Upper lobe of left lung (tissue), 6 donors: ENCODE measurements around the gene CAMK2B. TPM values are rescaled to one million over a fixed set of nuclear protein-coding genes. Genes with fewer than 3 reads are reported as not detected.
A peak's percentile ranks its signal among the peaks of the same experiment; 100 is the strongest.

Experiments
- ATAC-seq, 2 donors: fragments of 200-7000 bp; cut with Tn5 transposase; one replicate each; pipeline ENCODE4 v1.9.1; 2022; ENCODE audit warnings: mild to moderate bottlenecking in 2 of 2, moderate library complexity in 2 of 2; ENCODE audit not compliant: low FRiP score in 2 of 2
- DNase-seq, 2 donors: peaks; one replicate each; pipeline ENCODE4 v3.0.0-alpha.2; 2019 to 2020
- H3K27ac ChIP-seq, 4 donors: fragments of 200-600 bp; sonication (generic); one replicate each; pipeline ENCODE4 v1.5.1; 2016 to 2019
- H3K27me3 ChIP-seq, 4 donors: fragments of 200-600 bp; sonication (generic); one replicate each; pipeline ENCODE4 v1.5.1; 2017 to 2019
- H3K36me3 ChIP-seq, 4 donors: fragments of 200-600 bp; sonication (generic); one replicate each; pipeline ENCODE4 v1.5.1; 2016 to 2019
- H3K4me1 ChIP-seq, 4 donors: fragments of 200-600 bp; sonication (generic); one replicate each; pipeline ENCODE4 v1.5.1; 2018 to 2019
- H3K4me3 ChIP-seq, 4 donors: fragments of 200-600 bp; sonication (generic); one replicate each; pipeline ENCODE4 v1.5.1; 2017 to 2019; ENCODE audit warnings: mild to moderate bottlenecking in 2 of 4, moderate library complexity in 1 of 4
- H3K9me3 ChIP-seq, 4 donors: fragments of 200-600 bp; sonication (generic); one replicate each; pipeline ENCODE4 v1.5.1; 2018 to 2019
- EP300 ChIP-seq, 4 donors: sonication (generic); formaldehyde crosslinking; IDR thresholded peaks; one replicate each; pipeline ENCODE4 v1.5.1; 2017; ENCODE audit warnings: antibody characterized with exemption in 4 of 4, control low read depth in 2 of 4
- POLR2A ChIP-seq, 4 donors: fragments of 450-650 bp; IDR thresholded peaks; one replicate each; pipeline ENCODE4 v1.5.1; 2016 to 2017; ENCODE audit warnings: antibody characterized with exemption in 4 of 4, mild to moderate bottlenecking in 2 of 4
- POLR2AphosphoS5 ChIP-seq, 2 donors: sonication (generic); formaldehyde crosslinking; IDR thresholded peaks; one replicate each; pipeline ENCODE4 v1.5.1; 2017; ENCODE audit warnings: antibody characterized with exemption in 2 of 2
- WGBS, 2 donors: methylation state at CpG; one replicate each; pipeline ENCODE4 v1.1.5; 2017 to 2018; 5-methylcytosine and 5-hydroxymethylcytosine counted together
- total RNA-seq, 6 donors: library from RNA; depleted of rRNA in 4 of 6; stranded (reverse); fragments of >200 nt in 4 of 6; gene quantifications; one replicate each; pipeline versions ENCODE4 v1.1.0 to v1.2.1, GENCODE V29; 2016 to 2021
- TF ChIP-seq, protein P1 (sequence below), 6 experiments: fragments of 450-650 bp in 4 of 6; fragments of 200-600 bp in 2 of 6; sonication (generic) in 2 of 6; IDR thresholded peaks; one replicate each; pipeline ENCODE4 v1.5.1; 2016 to 2019; ENCODE audit warnings: antibody characterized with exemption in 6 of 6
- donor health status: DM: no; HTN: no; CAD: no; lungs with moderate emphysema.
- donor health status: DM: no; HTN: yes; CAD: no; lungs with severe emphysema.

The CAMK2B gene
- total RNA-seq, 6 donors from 2014 or later = 0.09 to 1.8 (median 0.27) TPM; not detected in 3

DNA sequence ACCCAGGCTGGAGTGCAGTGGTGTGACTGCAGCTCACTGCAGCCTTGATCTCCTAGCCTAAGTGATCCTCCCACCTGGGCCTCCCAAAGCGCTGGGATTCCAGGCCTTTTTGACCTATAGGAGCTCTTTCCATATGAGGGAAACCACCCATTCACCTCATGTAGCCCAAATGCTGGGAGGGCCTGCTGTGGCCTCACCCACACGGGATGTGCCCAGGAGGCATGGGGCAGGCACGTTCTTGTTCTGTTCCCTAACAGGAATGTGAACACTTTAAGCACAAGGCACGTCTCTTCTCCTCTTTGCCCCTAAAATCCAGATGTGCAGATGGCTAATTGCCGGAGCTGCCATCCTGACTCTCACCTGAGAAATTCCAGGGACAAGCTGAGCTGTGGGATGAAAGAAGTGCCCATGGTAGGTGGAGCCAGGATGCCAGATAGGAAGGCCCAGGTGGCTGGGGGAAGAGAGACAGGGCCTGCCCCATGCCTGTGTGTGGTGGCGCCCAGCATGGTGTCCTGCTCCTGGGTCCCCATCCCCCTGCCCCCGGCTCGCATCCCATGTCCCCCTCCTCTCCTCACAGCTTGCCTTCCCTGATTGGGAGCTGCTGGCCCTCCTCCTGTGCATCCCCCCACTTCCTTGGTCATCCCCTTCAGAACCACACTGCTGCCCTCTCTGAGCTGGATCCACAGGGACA is 17.3 kb downstream of the CAMK2B start:
- DNase-seq = no peak
- Histone ChIP-seq H3K4me3 (no peak overlapping the region), H3K36me3 (no peaks in the 10 kb centered on the region), H3K27me3 (peaks cover 0 to 11% (median 6%) of the 10 kb centered on the region in 4 donors), H3K27ac (no peak overlapping the region), H3K9me3 (no peaks in the 10 kb centered on the region), H3K4me1 (peaks cover 6 to 10% (median 8%) of the 10 kb centered on the region in 4 donors)
- no peak for TF ChIP-seq POLR2AphosphoS5 (IDR thresholded peaks at IDR 0.05)
- TF ChIP-seq POLR2A (IDR thresholded peaks at IDR 0.05) = no peak
- TF ChIP-seq, protein P1, sequence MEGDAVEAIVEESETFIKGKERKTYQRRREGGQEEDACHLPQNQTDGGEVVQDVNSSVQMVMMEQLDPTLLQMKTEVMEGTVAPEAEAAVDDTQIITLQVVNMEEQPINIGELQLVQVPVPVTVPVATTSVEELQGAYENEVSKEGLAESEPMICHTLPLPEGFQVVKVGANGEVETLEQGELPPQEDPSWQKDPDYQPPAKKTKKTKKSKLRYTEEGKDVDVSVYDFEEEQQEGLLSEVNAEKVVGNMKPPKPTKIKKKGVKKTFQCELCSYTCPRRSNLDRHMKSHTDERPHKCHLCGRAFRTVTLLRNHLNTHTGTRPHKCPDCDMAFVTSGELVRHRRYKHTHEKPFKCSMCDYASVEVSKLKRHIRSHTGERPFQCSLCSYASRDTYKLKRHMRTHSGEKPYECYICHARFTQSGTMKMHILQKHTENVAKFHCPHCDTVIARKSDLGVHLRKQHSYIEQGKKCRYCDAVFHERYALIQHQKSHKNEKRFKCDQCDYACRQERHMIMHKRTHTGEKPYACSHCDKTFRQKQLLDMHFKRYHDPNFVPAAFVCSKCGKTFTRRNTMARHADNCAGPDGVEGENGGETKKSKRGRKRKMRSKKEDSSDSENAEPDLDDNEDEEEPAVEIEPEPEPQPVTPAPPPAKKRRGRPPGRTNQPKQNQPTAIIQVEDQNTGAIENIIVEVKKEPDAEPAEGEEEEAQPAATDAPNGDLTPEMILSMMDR (IDR thresholded peaks at IDR 0.05) = no peak
- no peak for TF ChIP-seq EP300 (IDR thresholded peaks at IDR 0.05)
- 80 to 94% methylated on average over 7 to 8 of the region's 8 CpGs for WGBS, 2 donors
- ATAC-seq = no peak

DNA sequence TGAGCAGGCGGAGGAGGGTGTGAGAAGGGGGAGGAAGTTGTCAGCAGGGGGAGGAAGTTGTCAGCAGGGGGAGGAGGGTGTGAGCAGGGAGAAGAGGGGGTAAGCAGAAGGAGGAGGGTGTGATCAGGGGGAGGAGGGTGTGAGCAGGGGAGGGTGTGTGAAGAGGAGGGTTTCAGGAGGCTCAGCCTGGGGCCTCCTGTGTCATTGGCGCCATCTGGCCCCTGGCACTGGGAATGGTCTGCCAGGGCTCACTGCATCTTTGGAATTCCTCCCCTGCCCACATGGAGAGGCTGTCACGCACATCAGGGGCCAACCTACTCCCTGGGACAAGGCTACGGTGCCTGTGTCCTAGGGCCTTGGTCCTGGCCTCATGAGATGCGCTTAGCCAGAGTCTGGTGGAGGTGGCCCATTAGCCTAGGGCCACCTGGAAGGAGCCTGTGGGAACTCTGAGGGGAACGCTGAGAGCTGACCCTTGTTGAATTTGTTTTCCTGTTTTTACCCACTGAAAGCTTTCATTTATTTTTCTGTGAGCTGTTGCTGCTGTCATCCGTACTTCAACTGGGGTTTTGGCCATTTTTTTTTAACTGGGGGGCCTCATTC is 18.0 kb downstream of the CAMK2B start:
- H3K4me3 ChIP-seq = no peak overlapping the region
- no peaks in the 10 kb centered on the region for H3K9me3 ChIP-seq
- H3K27me3 ChIP-seq = peaks cover 0 to 11% (median 6%) of the 10 kb centered on the region in 4 donors
- H3K4me1 ChIP-seq = peaks cover 6 to 10% (median 8%) of the 10 kb centered on the region in 4 donors
- TF ChIP-seq, protein P1 (IDR thresholded peaks at IDR 0.05) = no peak
- TF ChIP-seq POLR2AphosphoS5 (IDR thresholded peaks at IDR 0.05) = no peak
- 71 to 85% methylated on average over 6 to 7 of the region's 7 CpGs for WGBS, 2 donors
- H3K36me3 ChIP-seq = no peaks in the 10 kb centered on the region
- H3K27ac ChIP-seq = no peak overlapping the region
- ATAC-seq (no peak), DNase-seq (no peak)

DNA sequence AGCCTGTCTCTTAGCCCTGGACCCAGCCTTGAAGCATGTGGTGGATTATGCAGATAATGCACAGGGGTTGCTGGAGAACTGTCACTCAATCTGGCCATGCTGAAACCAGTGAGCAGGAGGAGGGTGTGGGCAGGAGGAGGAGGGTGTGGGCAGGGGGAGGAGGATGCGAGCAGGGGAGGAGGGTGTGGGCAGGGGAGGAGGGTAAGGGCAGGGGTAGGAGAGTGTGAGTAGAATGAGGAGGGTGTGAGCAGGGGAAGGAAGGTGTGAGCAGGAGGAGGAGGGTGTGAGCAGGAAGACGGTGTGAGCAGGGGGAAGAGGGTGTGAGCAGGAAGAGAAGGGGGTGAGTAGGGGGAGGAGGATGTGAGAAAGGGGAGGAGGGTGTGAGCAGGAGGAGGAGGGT is 18.8 kb downstream of the CAMK2B start:
- H3K27me3 ChIP-seq = peaks cover 0 to 11% (median 6%) of the 10 kb centered on the region in 4 donors
- no peak for DNase-seq
- WGBS, 2 donors = 45% methylated on average over 2 of the region's 2 CpGs
- no peak overlapping the region for H3K27ac ChIP-seq
- H3K36me3 ChIP-seq = no peaks in the 10 kb centered on the region
- ATAC-seq = peak in 1 of 2 donors; percentile 34
- H3K9me3 ChIP-seq = no peaks in the 10 kb centered on the region
- peaks cover 6 to 10% (median 8%) of the 10 kb centered on the region in 4 donors for H3K4me1 ChIP-seq
- H3K4me3 ChIP-seq = no peak overlapping the region
- TF ChIP-seq EP300 (IDR thresholded peaks at IDR 0.05) (no peak), POLR2AphosphoS5 (IDR thresholded peaks at IDR 0.05) (no peak), POLR2A (IDR thresholded peaks at IDR 0.05) (no peak)
- TF ChIP-seq, protein P1 (IDR thresholded peaks at IDR 0.05) = no peak

DNA sequence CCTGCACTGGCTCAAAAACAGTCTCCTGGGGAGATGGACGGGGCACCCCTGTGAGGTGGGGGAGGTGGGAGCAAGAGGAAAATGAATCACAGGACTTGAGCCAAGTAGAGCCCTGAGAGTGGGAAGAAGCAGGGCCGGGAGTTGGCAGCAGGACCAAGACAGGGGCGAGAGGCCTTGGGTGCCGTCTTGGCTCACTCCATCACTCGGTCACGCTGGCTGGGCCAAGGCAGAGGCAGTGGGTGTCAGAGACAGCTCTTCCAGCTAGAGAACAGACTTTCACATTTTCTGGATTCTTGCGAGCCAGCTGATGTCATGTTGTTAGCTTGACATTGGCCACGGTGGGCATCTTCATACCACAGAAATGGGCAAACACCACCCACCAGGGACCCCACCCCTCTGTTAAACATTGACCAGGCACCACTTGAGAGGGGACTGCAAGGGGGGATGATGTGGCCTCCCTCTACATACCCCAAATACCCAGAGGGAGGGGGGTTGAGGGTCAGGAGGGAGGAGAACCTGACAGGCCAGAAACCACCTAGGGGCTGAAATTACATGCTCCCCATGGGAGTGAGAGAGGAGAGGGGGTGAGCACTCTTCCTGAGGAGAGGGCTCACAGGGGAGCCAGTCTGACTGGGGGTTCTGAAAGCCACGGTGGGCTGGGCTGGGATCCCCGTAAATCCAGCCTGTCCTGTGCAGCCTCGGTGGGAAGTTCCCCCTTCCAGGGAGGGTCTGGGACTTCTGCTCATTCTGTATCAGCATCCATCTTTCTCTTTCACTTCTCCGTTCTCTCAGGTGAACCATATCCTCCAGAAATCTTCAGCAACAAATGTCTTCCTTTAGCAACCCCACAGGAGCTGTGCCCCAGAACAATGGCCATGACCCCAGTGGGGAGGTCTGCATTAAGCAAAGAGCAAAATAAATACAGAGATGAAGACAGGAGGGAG is 19.6 kb downstream of the CAMK2B start:
- 81 to 83% methylated on average over 12 of the region's 12 CpGs for WGBS, 2 donors
- Histone ChIP-seq H3K27ac (no peak overlapping the region), H3K36me3 (no peaks in the 10 kb centered on the region), H3K27me3 (peaks cover 0 to 11% (median 6%) of the 10 kb centered on the region in 4 donors), H3K4me3 (no peak overlapping the region), H3K4me1 (peaks cover 6 to 10% (median 8%) of the 10 kb centered on the region in 4 donors), H3K9me3 (no peaks in the 10 kb centered on the region)
- TF ChIP-seq POLR2A (IDR thresholded peaks at IDR 0.05) = no peak
- TF ChIP-seq POLR2AphosphoS5 (IDR thresholded peaks at IDR 0.05) = no peak
- no peak for TF ChIP-seq EP300 (IDR thresholded peaks at IDR 0.05)
- TF ChIP-seq, protein P1 (IDR thresholded peaks at IDR 0.05) = no peak
- DNase-seq (no peak), ATAC-seq (peak in 1 of 2 donors; percentile 28)
